Middle frontal gyrus (tissue), 1 donor: ENCODE measurements around the gene PDGFD.

Experiments used
- DNase-seq: peaks from one replicate; pipeline ENCODE4 v3.0.0-alpha.2; 2015; ENCODE audit warnings: low spot score; ENCODE audit errors: extremely low spot score

Gene PDGFD

GRCh38 chr11:104164028-104164520 lies at the start of gene PDGFD:
Gene PDGFD (minus strand): TSS chr11:104164147.
- no peak for DNase-seq

- no peak for DNase-seq
These were observed 43.0 kb upstream of the PDGFD start for GRCh38 chr11:104206936-104207335.

GRCh38 chr11:104205838-104206237 lies 41.9 kb upstream of the PDGFD start:
- DNase-seq, result no peak

- no peak for DNase-seq
These were observed 36.7 kb upstream of the PDGFD start for GRCh38 chr11:104200688-104201087.

GRCh38 chr11:104199053-104199452 lies 35.1 kb upstream of the PDGFD start:
- DNase-seq, result no peak

- no peak for DNase-seq
These were observed 34.6 kb upstream of the PDGFD start for GRCh38 chr11:104198576-104198975.

- no peak for DNase-seq
These were observed 27.2 kb upstream of the PDGFD start for GRCh38 chr11:104191124-104191523.

- no peak for DNase-seq
These were observed 19.6 kb upstream of the PDGFD start for GRCh38 chr11:104183593-104183992.

GRCh38 chr11:104175769-104176168 lies 11.8 kb upstream of the PDGFD start:
- no peak for DNase-seq

- DNase-seq, result no peak
These were observed 5.1 kb upstream of the PDGFD start for GRCh38 chr11:104169091-104169490.

- no peak for DNase-seq
These were observed 1.1 kb upstream of the PDGFD start for GRCh38 chr11:104165014-104165413.

GRCh38 chr11:104163100-104164027 lies 583 bp downstream of the PDGFD start:
- no peak for DNase-seq

GRCh38 chr11:104161751-104162450 lies 2.0 kb downstream of the PDGFD start:
- DNase-seq, result no peak

- no peak for DNase-seq
These were observed 4.6 kb downstream of the PDGFD start for GRCh38 chr11:104159356-104159755.

- DNase-seq, result no peak
These were observed 8.6 kb downstream of the PDGFD start for GRCh38 chr11:104155375-104155774.

GRCh38 chr11:104154296-104154695 lies 9.7 kb downstream of the PDGFD start:
- no peak for DNase-seq

GRCh38 chr11:104152941-104153505 lies 10.9 kb downstream of the PDGFD start:
- DNase-seq, result no peak

GRCh38 chr11:104151404-104152204 lies 12.3 kb downstream of the PDGFD start:
- DNase-seq, result no peak

- no peak for DNase-seq
These were observed 15.2 kb downstream of the PDGFD start for GRCh38 chr11:104148706-104149105.

GRCh38 chr11:104148074-104148473 lies 15.9 kb downstream of the PDGFD start:
- no peak for DNase-seq

- DNase-seq, result no peak
These were observed 17.0 kb downstream of the PDGFD start for GRCh38 chr11:104146943-104147342.
